ENCODE data around the gene ZNF124.

DNA sequence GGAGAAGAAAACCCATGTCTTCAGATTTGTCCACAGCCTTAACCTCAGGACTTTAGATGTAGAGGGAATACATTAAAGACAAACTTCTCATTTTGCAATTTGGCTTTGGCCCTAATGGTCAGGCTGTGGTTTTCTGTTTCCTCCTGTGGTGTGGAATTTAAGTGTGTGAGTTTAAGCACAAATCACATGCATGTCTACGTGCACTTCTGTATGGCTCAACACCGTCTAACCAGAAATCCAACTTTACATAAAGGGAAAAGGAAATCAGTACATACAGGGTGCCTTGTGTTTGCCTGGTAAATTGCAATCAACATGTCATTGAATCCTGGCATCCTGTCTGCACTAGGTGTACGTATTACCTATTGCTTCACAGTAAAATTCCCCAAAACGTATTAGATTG, 1.2 kb upstream of the ZNF124 start:
- TF ChIP-seq ZNF274 (IDR thresholded peaks at IDR 0.05; ENCODE audit: low read depth, low read length) (no peak), YY1 (IDR thresholded peaks at IDR 0.05; ENCODE audit: insufficient read depth, insufficient read length) (no peak), SUZ12 (IDR thresholded peaks at IDR 0.05; ENCODE audit: extremely low read depth, insufficient read depth, insufficient read length) (no peak)

Data from NT2/D1 (cell line).